ENCODE data around the gene TBC1D10A. TPM values are rescaled to one million over a fixed set of nuclear protein-coding genes. Genes with fewer than 3 reads are reported as not detected.

TBC1D10A gene
- polyA plus RNA-seq, 1 donor (not counting 4 experiments of a cell fraction or from before 2014, with no cell fraction given) = 17.8 TPM

GRCh38 chr22:30297276-30297990, 29.3 kb downstream of the TBC1D10A start:
- no peak overlapping the region for H3K27ac ChIP-seq (ENCODE audit: control insufficient read depth, insufficient read depth, low read length)
- FAIRE-seq (no peak), DNase-seq (ENCODE audit: low read depth, low spot score) (no peak)
- dilution Hi-C loops (cut with MboI; ENCODE audit: extremely low pct_ligation_motif_present, low sequenced_read_pairs) = no loop called here
- H3K79me2 ChIP-seq (ENCODE audit: control insufficient read depth, insufficient read depth, low read length) = peaks cover 7% of the 10 kb centered on the region
- no peak overlapping the region for H3K9ac ChIP-seq (ENCODE audit: control insufficient read depth, extremely low read depth, insufficient read depth, low read length)
- H3K4me2 ChIP-seq (ENCODE audit: control insufficient read depth, extremely low read depth, insufficient read depth, low read depth, low read length) = no peak overlapping the region
- no peaks in the 10 kb centered on the region for H3K9me3 ChIP-seq (ENCODE audit: control insufficient read depth, low read depth, low read length)
- H3K9me1 ChIP-seq (ENCODE audit: control insufficient read depth, extremely low read depth, insufficient read depth, low read length) = no peaks in the 10 kb centered on the region
- peaks cover 4% of the 10 kb centered on the region for H4K20me1 ChIP-seq (ENCODE audit: control insufficient read depth, extremely low read depth, insufficient read depth, low read length)
- no peaks in the 10 kb centered on the region for H3K27me3 ChIP-seq (ENCODE audit: control insufficient read depth, extremely low read depth, insufficient read depth, low read length)
- H3K4me1 ChIP-seq (ENCODE audit: control insufficient read depth, extremely low read depth, insufficient read depth, low read length) = peaks cover 26% of the 10 kb centered on the region
- H2AFZ ChIP-seq (ENCODE audit: control insufficient read depth, low read length) = no peak overlapping the region
- no peak overlapping the region for H3K4me3 ChIP-seq (ENCODE audit: control insufficient read depth in 2 of 3, extremely low read depth in 1 of 3, insufficient read depth in 2 of 3, low read depth in 1 of 3, low read length in 3 of 3)
- no peak for TF ChIP-seq EZH2 (IDR thresholded peaks at IDR 0.05; ENCODE audit: low read length)
- no peak for TF ChIP-seq CTCF (optimal IDR thresholded peaks at IDR 0.05 in 1 of 3, IDR thresholded peaks at IDR 0.05 in 1 of 3, conservative IDR thresholded peaks at IDR 0.05 in 1 of 3; ENCODE audit: extremely low read depth in 1 of 3, insufficient read depth in 2 of 3, low read length in 3 of 3)
- H3K36me3 ChIP-seq (ENCODE audit: control insufficient read depth in 2 of 2, extremely low read depth in 1 of 2, insufficient read depth in 2 of 2, low read length in 2 of 2) = peaks cover 50 to 59% of the 10 kb centered on the region in 2 experiments

GRCh38 chr22:30296833-30297232, 29.9 kb downstream of the TBC1D10A start:
- H3K9ac ChIP-seq (ENCODE audit: control insufficient read depth, extremely low read depth, insufficient read depth, low read length) = no peak overlapping the region
- no peak overlapping the region for H2AFZ ChIP-seq (ENCODE audit: control insufficient read depth, low read length)
- H3K9me3 ChIP-seq (ENCODE audit: control insufficient read depth, low read depth, low read length) = no peaks in the 10 kb centered on the region
- no peak overlapping the region for H3K4me2 ChIP-seq (ENCODE audit: control insufficient read depth, extremely low read depth, insufficient read depth, low read depth, low read length)
- H3K27ac ChIP-seq (ENCODE audit: control insufficient read depth, insufficient read depth, low read length) = no peak overlapping the region
- no peaks in the 10 kb centered on the region for H3K9me1 ChIP-seq (ENCODE audit: control insufficient read depth, extremely low read depth, insufficient read depth, low read length)
- H3K79me2 ChIP-seq (ENCODE audit: control insufficient read depth, insufficient read depth, low read length) = peaks cover 7% of the 10 kb centered on the region
- dilution Hi-C loops (cut with MboI; ENCODE audit: extremely low pct_ligation_motif_present, low sequenced_read_pairs) = no loop called here
- peaks cover 4% of the 10 kb centered on the region for H4K20me1 ChIP-seq (ENCODE audit: control insufficient read depth, extremely low read depth, insufficient read depth, low read length)
- TF ChIP-seq CTCF (optimal IDR thresholded peaks at IDR 0.05 in 1 of 3, IDR thresholded peaks at IDR 0.05 in 1 of 3, conservative IDR thresholded peaks at IDR 0.05 in 1 of 3; ENCODE audit: extremely low read depth in 1 of 3, insufficient read depth in 2 of 3, low read length in 3 of 3) (no peak), EZH2 (IDR thresholded peaks at IDR 0.05; ENCODE audit: low read length) (no peak)
- no peaks in the 10 kb centered on the region for H3K27me3 ChIP-seq (ENCODE audit: control insufficient read depth, extremely low read depth, insufficient read depth, low read length)
- no peak overlapping the region for H3K4me3 ChIP-seq (ENCODE audit: control insufficient read depth in 2 of 3, extremely low read depth in 1 of 3, insufficient read depth in 2 of 3, low read depth in 1 of 3, low read length in 3 of 3)
- H3K4me1 ChIP-seq (ENCODE audit: control insufficient read depth, extremely low read depth, insufficient read depth, low read length) = peaks cover 20% of the 10 kb centered on the region
- H3K36me3 ChIP-seq (ENCODE audit: control insufficient read depth in 2 of 2, extremely low read depth in 1 of 2, insufficient read depth in 2 of 2, low read length in 2 of 2) = peaks cover 53 to 61% of the 10 kb centered on the region in 2 experiments
- DNase-seq (ENCODE audit: low read depth, low spot score) (no peak), FAIRE-seq (no peak)

All from keratinocyte (primary cell).